K562 (cell line): ENCODE measurements around the gene PLAAT1. TPM values are rescaled to one million over a fixed set of nuclear protein-coding genes. Genes with fewer than 3 reads are reported as not detected.

Experiments
- ATAC-seq: fragments of 200-7000 bp; cut with Tn5 transposase; 3 replicates; pipeline ENCODE4 v1.9.1; 2020; ENCODE audit warnings: moderate library complexity
- BruUV-seq: library from RNA; stranded (reverse); fragments of 400-500 nt; replicated peaks from 2 replicates; lab custom pipeline; 2021; lab: Mats Ljungman, UMichigan
- CTCF ChIA-PET: fragments of 300-600 bp; formaldehyde crosslinking; extraction: SDS; loops from one replicate; lab custom pipeline; 2021; ENCODE audit warnings: low intra/inter-chr PET ratio; lab: Yijun Ruan, JAX
- POLR2A ChIA-PET: fragments of 300-600, 350-650 bp; sonication (Branson Sonifier 250); formaldehyde crosslinking; extraction: SDS; loops from one replicate; lab custom pipeline; 2021; ENCODE audit warnings: antibody characterized with exemption, inconsistent platforms; lab: Yijun Ruan, JAX
- DNase-seq, 4 experiments: peaks; one replicate each; pipeline versions ENCODE4 v3.0.0 to v3.0.0-alpha.2; 2011 to 2018; ENCODE audit warnings: low spot score in 3 of 4, mixed read lengths in 3 of 4; ENCODE audit errors: extremely low read depth in 1 of 4
- FAIRE-seq: peaks from 2 replicates; lab custom pipeline; 2011; peaks lifted over from hg19 to GRCh38; lab: Jason Lieb, UNC
- H2AFZ ChIP-seq: 2 replicates; pipeline ENCODE4 v1.6.0; 2011; ENCODE audit warnings: low read depth, low read length, control low read depth, inconsistent platforms
- H3K27ac ChIP-seq: fragments of 200-600 bp; 3 replicates; pipeline ENCODE4 v1.8.0; 2011; ENCODE audit warnings: low read depth, mild to moderate bottlenecking, control low read depth, inconsistent platforms, low read length, moderate library complexity, mixed read lengths; ENCODE audit errors: extremely low read depth
- H3K27me3 ChIP-seq, 2 experiments: fragments of 300-600 bp in 1 of 2; 2 replicates in 1 of 2; 3 replicates in 1 of 2; pipeline versions ENCODE4 v1.6.0 to v1.8.0; 2011; ENCODE audit warnings: inconsistent platforms in 2 of 2, low read length in 2 of 2, mild to moderate bottlenecking in 1 of 2, mixed read lengths in 1 of 2, moderate library complexity in 1 of 2; ENCODE audit not compliant: control insufficient read depth in 2 of 2, insufficient read depth in 2 of 2
- H3K36me3 ChIP-seq: fragments of 300-600 bp; 3 replicates; pipeline ENCODE4 v1.8.0; 2011; ENCODE audit warnings: mild to moderate bottlenecking, low read length, inconsistent platforms; ENCODE audit not compliant: control insufficient read depth, insufficient read depth
- H3K4me1 ChIP-seq, 2 experiments: fragments of 200-600 bp in 1 of 2; replicated peaks in 1 of 2; 2 replicates in 1 of 2; 3 replicates in 1 of 2; pipeline versions ENCODE4 v1.5.1 to v1.8.0; 2011; ENCODE audit warnings: inconsistent platforms in 2 of 2, low read length in 2 of 2, mild to moderate bottlenecking in 1 of 2, mixed read lengths in 1 of 2, moderate library complexity in 1 of 2; ENCODE audit not compliant: control insufficient read depth in 2 of 2, insufficient read depth in 2 of 2
- H3K4me2 ChIP-seq: 2 replicates; pipeline ENCODE4 v1.6.1; 2011; ENCODE audit warnings: low read length, control low read depth, inconsistent platforms, mixed read lengths; ENCODE audit not compliant: insufficient read depth
- H3K4me3 ChIP-seq: fragments of 200-600 bp; sonication (generic), shearing (Covaris generic); 2 replicates; pipeline ENCODE4 v1.5.1; 2016; ENCODE audit warnings: control low read depth, inconsistent platforms
- H3K79me2 ChIP-seq: fragments of 200-600 bp; 3 replicates; pipeline ENCODE4 v1.8.0; 2011; ENCODE audit warnings: low read length, inconsistent platforms; ENCODE audit not compliant: control insufficient read depth, insufficient read depth
- H3K9ac ChIP-seq, 2 experiments: 2 replicates each; pipeline versions ENCODE4 v1.6.0 to v1.6.1; 2011; ENCODE audit warnings: low read depth in 2 of 2, low read length in 2 of 2, control low read depth in 1 of 2, inconsistent platforms in 1 of 2, mild to moderate bottlenecking in 1 of 2, mixed read lengths in 1 of 2; ENCODE audit not compliant: insufficient read depth in 1 of 2
- H3K9me1 ChIP-seq: one replicate; pipeline ENCODE4 v1.6.0; 2011; ENCODE audit warnings: inconsistent platforms, mild to moderate bottlenecking, low read length, moderate library complexity; ENCODE audit not compliant: control insufficient read depth, insufficient read depth
- H3K9me3 ChIP-seq: replicated peaks from 2 replicates; pipeline ENCODE4 v1.5.1; 2011; ENCODE audit warnings: low read depth, low read length, inconsistent platforms; ENCODE audit not compliant: control insufficient read depth, insufficient read depth
- H4K20me1 ChIP-seq: replicated peaks from 2 replicates; pipeline ENCODE4 v1.6.1; 2011; ENCODE audit warnings: low read length, inconsistent platforms, mixed read lengths; ENCODE audit not compliant: control insufficient read depth, insufficient read depth
- NEUROD1 ChIP-seq: fragments of 150-350 bp; IDR thresholded peaks from 2 replicates; pipeline ENCODE4 v1.6.1; 2014; ENCODE audit warnings: borderline replicate concordance, low read length, low read depth; ENCODE audit not compliant: partially characterized antibody
- NFRKB ChIP-seq: fragments of 450-650 bp; IDR thresholded peaks from 2 replicates; pipeline ENCODE4 v1.6.1; 2016; ENCODE audit warnings: low read depth
- OTX1 ChIP-seq: fragments of 450-650 bp; formaldehyde crosslinking; IDR thresholded peaks from 2 replicates; pipeline ENCODE4 v1.4.0; 2022; ENCODE audit warnings: mild to moderate bottlenecking
- ZNF274 ChIP-seq: IDR thresholded peaks from 2 replicates; pipeline ENCODE4 v1.6.1; 2011; ENCODE audit warnings: low read depth, mild to moderate bottlenecking, low read length, moderate library complexity, borderline replicate concordance
- ZNF511 ChIP-seq: sonication (generic); formaldehyde crosslinking; IDR thresholded peaks from 2 replicates; pipeline ENCODE4 v1.8.0; 2022; ENCODE audit warnings: mild to moderate bottlenecking, missing genetic modification reagents
- ZNF655 ChIP-seq: fragments of 250-450 bp; sonication (Bioruptor Pico); IDR thresholded peaks from 2 replicates; pipeline ENCODE4 v1.5.0; 2021
- WGBS: fragments of 100-300 bp; shearing (Covaris generic); methylation state at CpG from one replicate; pipeline ENCODE4 v1.1.6; 2016; ENCODE audit warnings: low coverage, mixed read lengths; ENCODE audit not compliant: insufficient coverage; ENCODE audit errors: missing lambda C conversion rate; 5-methylcytosine and 5-hydroxymethylcytosine counted together
- in situ Hi-C: fragments of 300-500 bp; cut with MboI; formaldehyde crosslinking; loops from 4 replicates; pipeline ENCODE4 v1.15.0; 2018; ENCODE audit warnings: inconsistent platforms, mixed read lengths
- intact Hi-C: fragments of 100-400 bp; cut with micrococcal nuclease; formaldehyde crosslinking; loops from 2 replicates; pipeline ENCODE4 v1.14.2; 2022
- polyA plus RNA-seq, 8 experiments: library from polyadenylated mRNA; depleted of rRNA in 4 of 8; stranded (reverse) in 5 of 8; unstranded in 3 of 8; fragments of >200 nt; fragmentation: Nextera tagmentation in 2 of 8; fragmentation: Illumina TruSeq in 1 of 8; extraction: Ambion mirVana in 2 of 8; extraction: Trizol in 1 of 8; gene quantifications; 2 replicates each; pipeline versions ENCODE4 v1.2.1 to v1.2.3, GENCODE V29; 2011 to 2014; ENCODE audit warnings: inconsistent platforms in 1 of 8, missing spikeins in 1 of 8
- total RNA-seq, 7 experiments: library from RNA; depleted of rRNA in 6 of 7; stranded (reverse); fragments of >200 nt in 6 of 7; fragmentation: Illumina TruSeq in 2 of 7; extraction: Trizol in 2 of 7; gene quantifications; 2 replicates each; pipeline versions ENCODE4 v1.2.1 to v1.2.3, GENCODE V29; 2011 to 2021; ENCODE audit warnings: low replicate concordance in 1 of 7

PLAAT1 gene
- total and polyA plus RNA-seq, 9 of the 15 experiments (the other 6 are each of a cell fraction or from before 2014, with no cell fraction given), result 0.34 to 3.1 (median 1.5) TPM

- intact Hi-C loops, result no loop called here
- BruUV-seq, result no TSS peak
- Histone ChIP-seq H3K27me3 (no peaks in the 10 kb centered on the region), H3K9me3 (no peaks in the 10 kb centered on the region), H2AFZ (no peak overlapping the region), H3K4me2 (no peak overlapping the region), H3K4me3 (no peak overlapping the region), H4K20me1 (no peaks in the 10 kb centered on the region), H3K4me1 (no peaks in the 10 kb centered on the region), H3K79me2 (no peaks in the 10 kb centered on the region), H3K9me1 (no peaks in the 10 kb centered on the region), H3K27ac (no peak overlapping the region), H3K9ac (no peak overlapping the region), H3K36me3 (no peaks in the 10 kb centered on the region)
- TF ChIP-seq ZNF274 (no peak), ZNF655 (no peak), NEUROD1 (no peak), ZNF511 (CRISPR knock-in tag) (no peak), OTX1 (CRISPR knock-in tag) (no peak), NFRKB (no peak)
- in situ Hi-C loops, result no loop called here
- ChIA-PET CTCF (no interaction called here), POLR2A (no interaction called here)
- DNase-seq, result no peak
- no peak for FAIRE-seq
- 10% methylated on average over 4 of the region's 4 CpGs for WGBS
- ATAC-seq, result no peak
These were observed 9.5 kb downstream of the PLAAT1 start for GRCh38 chr3:193250492-193250891.
